A549 (cell line): ENCODE data around the gene SPG21. TPM values are rescaled to one million over a fixed set of nuclear protein-coding genes. Genes with fewer than 3 reads are reported as not detected.

Experiments used
- ATAC-seq, 2 experiments: fragments of 200-7000 bp in 1 of 2; fragments of >200 bp in 1 of 2; cut with Nextera tagmentation in 1 of 2; cut with Tn5 transposase in 1 of 2; 3 replicates each; pipeline versions ENCODE4 v1.8.0 to v1.9.1; 2018 to 2020; ENCODE audit warnings: mild to moderate bottlenecking in 1 of 2, moderate library complexity in 1 of 2
- CTCF ChIA-PET: fragments of 300-600 bp; sonication (Branson Sonifier 250); formaldehyde crosslinking; extraction: SDS; loops from one replicate; lab custom pipeline; 2021; ENCODE audit warnings: antibody characterized with exemption, inconsistent platforms; lab: Yijun Ruan, JAX
- POLR2A ChIA-PET: fragments of 350-600 bp; formaldehyde crosslinking; extraction: SDS; loops from one replicate; lab custom pipeline; 2021; ENCODE audit warnings: antibody characterized with exemption, inconsistent platforms; lab: Yijun Ruan, JAX
- DNase-seq, 2 experiments: peaks; one replicate each; pipeline versions ENCODE4 v3.0.0 to v3.0.0-alpha.2; 2011 to 2016; ENCODE audit warnings: low read depth in 1 of 2, low spot score in 1 of 2
- FAIRE-seq: peaks from 2 replicates; lab custom pipeline; 2011; peaks lifted over from hg19 to GRCh38; lab: Jason Lieb, UNC
- H3K27ac ChIP-seq, 2 experiments: fragments of >200 bp; sonication (Bioruptor Twin); formaldehyde crosslinking; 3 replicates each; pipeline ENCODE4 v1.5.1; 2016 to 2017
- H3K4me1 ChIP-seq: fragments of >200 bp; sonication (Bioruptor Twin); formaldehyde crosslinking; 3 replicates; pipeline ENCODE4 v1.6.1; 2016
- H3K4me2 ChIP-seq: fragments of >200 bp; sonication (Bioruptor Twin); formaldehyde crosslinking; 3 replicates; pipeline ENCODE4 v1.6.1; 2016
- H3K4me3 ChIP-seq: fragments of >200 bp; sonication (Bioruptor Twin); formaldehyde crosslinking; 3 replicates; pipeline ENCODE4 v1.5.1; 2016
- H3K9me3 ChIP-seq: fragments of >200 bp; sonication (Bioruptor Twin); formaldehyde crosslinking; 3 replicates; pipeline ENCODE4 v1.6.1; 2016
- CEBPB ChIP-seq, 2 experiments: fragments of >200 bp in 1 of 2; sonication (Bioruptor Twin) in 1 of 2; formaldehyde crosslinking in 1 of 2; IDR thresholded peaks; 2 replicates each; pipeline ENCODE4 v1.6.1; 2012 to 2016
- ESRRA ChIP-seq: fragments of 150-350 bp; IDR thresholded peaks from 2 replicates; pipeline ENCODE4 v1.6.1; 2014; ENCODE audit warnings: mild to moderate bottlenecking, low read length, borderline replicate concordance
- KDM5A ChIP-seq: fragments of 200-600 bp; sonication (generic); IDR thresholded peaks from 2 replicates; pipeline ENCODE4 v1.6.1; 2016; ENCODE audit warnings: antibody characterized with exemption, mild to moderate bottlenecking
- MYC ChIP-seq: IDR thresholded peaks from 2 replicates; pipeline ENCODE4 v1.6.1; 2012; ENCODE audit warnings: mild to moderate bottlenecking, inconsistent platforms, low read length, improper control_type of control experiment, borderline replicate concordance
- NPAS2 ChIP-seq: fragments of 250-450 bp; sonication (Bioruptor Pico); IDR thresholded peaks from 2 replicates; pipeline ENCODE4 v1.8.0; 2022; ENCODE audit warnings: mild to moderate bottlenecking, moderate library complexity, borderline replicate concordance
- POLR2A ChIP-seq: IDR thresholded peaks from 2 replicates; pipeline ENCODE4 v1.6.1; 2012; ENCODE audit warnings: mild to moderate bottlenecking, low read length
- POLR2AphosphoS2 ChIP-seq: conservative IDR thresholded peaks from 2 replicates; pipeline ENCODE4 v1.6.1; 2012; ENCODE audit warnings: low read length, improper control_type of control experiment, inconsistent platforms
- RARB ChIP-seq: fragments of 250-450 bp; sonication (Bioruptor Pico); IDR thresholded peaks from 2 replicates; pipeline ENCODE4 v1.8.0; 2021; ENCODE audit warnings: mild to moderate bottlenecking, moderate library complexity
- RCOR1 ChIP-seq: fragments of 150-350 bp; IDR thresholded peaks from 2 replicates; pipeline ENCODE4 v1.6.1; 2014; ENCODE audit warnings: antibody characterized with exemption, low read length, low read depth
- RFX5 ChIP-seq: fragments of 450-650 bp; IDR thresholded peaks from 2 replicates; pipeline ENCODE4 v1.7.1; 2014; ENCODE audit warnings: antibody characterized with exemption, mild to moderate bottlenecking, moderate library complexity
- RNF2 ChIP-seq: fragments of 200-600 bp; sonication (generic); IDR thresholded peaks from 2 replicates; pipeline ENCODE4 v1.6.1; 2016; ENCODE audit warnings: low read depth, mild to moderate bottlenecking, antibody characterized with exemption, moderate library complexity, borderline replicate concordance
- WGBS: methylation state at CpG from one replicate; pipeline ENCODE4 v1.1.6; 2017; ENCODE audit errors: missing lambda C conversion rate; 5-methylcytosine and 5-hydroxymethylcytosine counted together
- polyA plus RNA-seq, 4 experiments: library from polyadenylated mRNA; depleted of rRNA in 3 of 4; stranded (reverse); fragments of >200 nt; fragmentation: RNase III in 1 of 4; extraction: RNeasy Plus Mini Kit Qiagen cat#74134 plus additional on column Dnase treatment in 1 of 4; gene quantifications; 2 replicates in 3 of 4; 3 replicates in 1 of 4; pipeline ENCODE4 v1.2.3, GENCODE V29; 2011 to 2017
- TF ChIP-seq, protein P1 (sequence below): fragments of 250-450 bp; sonication (Bioruptor Pico); IDR thresholded peaks from 2 replicates; pipeline ENCODE4 v1.5.0; 2021; ENCODE audit warnings: mild to moderate bottlenecking, moderate library complexity, borderline replicate concordance
- TF ChIP-seq, protein P2 (sequence below): IDR thresholded peaks from 2 replicates; pipeline ENCODE4 v1.6.1; 2012
- TF ChIP-seq, protein P3 (sequence below): fragments of >200 bp; sonication (Bioruptor Twin); formaldehyde crosslinking; IDR thresholded peaks from 3 replicates; pipeline ENCODE4 v1.6.1; 2016
- TF ChIP-seq, protein P4 (sequence below): fragments of 200-600 bp; sonication (generic); IDR thresholded peaks from 2 replicates; pipeline ENCODE4 v1.6.1; 2016; ENCODE audit warnings: antibody characterized with exemption, mild to moderate bottlenecking, moderate library complexity
- TF ChIP-seq, protein P5 (sequence below): IDR thresholded peaks from 2 replicates; pipeline ENCODE4 v1.6.1; 2012; ENCODE audit warnings: low read depth, borderline replicate concordance
- TF ChIP-seq, protein P6 (sequence below): fragments of 250-450 bp; sonication (Bioruptor Pico); IDR thresholded peaks from 2 replicates; pipeline ENCODE4 v1.5.0; 2020; ENCODE audit warnings: low read depth, mild to moderate bottlenecking, moderate library complexity

SPG21 gene
- polyA plus RNA-seq, 2 of the 4 experiments (the other 2 are of a cell fraction): 117 to 155 TPM

DNA sequence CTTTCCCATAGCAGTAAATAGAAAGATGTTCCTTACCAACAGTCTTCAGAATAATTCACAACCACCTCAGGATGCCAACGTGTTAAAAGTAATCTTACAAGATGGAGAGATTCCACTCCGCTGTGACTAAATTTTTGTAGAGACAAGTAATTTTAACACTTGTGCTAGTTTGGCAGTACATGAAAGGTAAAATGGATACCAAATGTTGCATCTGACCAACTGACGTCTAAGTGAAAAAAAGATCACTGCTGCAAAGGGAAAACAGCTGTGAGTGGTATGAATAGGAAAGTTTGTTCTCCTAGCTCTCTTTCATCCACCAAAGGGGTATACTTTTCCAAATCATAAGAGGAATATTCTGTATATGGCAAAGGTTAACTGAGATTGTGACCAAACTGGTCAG lies 2.6 kb downstream of the SPG21 start:
- Histone ChIP-seq H3K4me3 (no peak overlapping the region), H3K4me2 (no peak overlapping the region), H3K27ac (no peak overlapping the region), H3K9me3 (no peaks in the 10 kb centered on the region), H3K4me1 (peaks cover 25% of the 10 kb centered on the region)
- DNase-seq (no peak), FAIRE-seq (no peak), ATAC-seq (no peak)
- CTCF ChIA-PET: interaction anchor here (0.9 to 2.1 kb wide), 4 partner anchors 47 to 129 kb away, joined by 3 to 5 read pairs (median 4); no protein-coding TSS in a partner anchor
- TF ChIP-seq, protein P1, sequence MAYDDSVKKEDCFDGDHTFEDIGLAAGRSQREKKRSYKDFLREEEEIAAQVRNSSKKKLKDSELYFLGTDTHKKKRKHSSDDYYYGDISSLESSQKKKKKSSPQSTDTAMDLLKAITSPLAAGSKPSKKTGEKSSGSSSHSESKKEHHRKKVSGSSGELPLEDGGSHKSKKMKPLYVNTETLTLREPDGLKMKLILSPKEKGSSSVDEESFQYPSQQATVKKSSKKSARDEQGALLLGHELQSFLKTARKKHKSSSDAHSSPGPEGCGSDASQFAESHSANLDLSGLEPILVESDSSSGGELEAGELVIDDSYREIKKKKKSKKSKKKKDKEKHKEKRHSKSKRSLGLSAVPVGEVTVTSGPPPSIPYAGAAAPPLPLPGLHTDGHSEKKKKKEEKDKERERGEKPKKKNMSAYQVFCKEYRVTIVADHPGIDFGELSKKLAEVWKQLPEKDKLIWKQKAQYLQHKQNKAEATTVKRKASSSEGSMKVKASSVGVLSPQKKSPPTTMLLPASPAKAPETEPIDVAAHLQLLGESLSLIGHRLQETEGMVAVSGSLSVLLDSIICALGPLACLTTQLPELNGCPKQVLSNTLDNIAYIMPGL (CRISPR knock-in tag): no peak
- TF ChIP-seq RCOR1 (no peak), CEBPB (IDR thresholded peaks at IDR 0.05) (no peak), POLR2AphosphoS2 (no peak), RARB (CRISPR knock-in tag) (no peak), MYC (no peak), POLR2A (no peak), KDM5A (no peak), NPAS2 (CRISPR knock-in tag) (no peak), RFX5 (no peak), RNF2 (no peak), ESRRA (no peak)
- TF ChIP-seq, protein P2, sequence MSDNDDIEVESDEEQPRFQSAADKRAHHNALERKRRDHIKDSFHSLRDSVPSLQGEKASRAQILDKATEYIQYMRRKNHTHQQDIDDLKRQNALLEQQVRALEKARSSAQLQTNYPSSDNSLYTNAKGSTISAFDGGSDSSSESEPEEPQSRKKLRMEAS: no peak
- TF ChIP-seq, protein P3, sequence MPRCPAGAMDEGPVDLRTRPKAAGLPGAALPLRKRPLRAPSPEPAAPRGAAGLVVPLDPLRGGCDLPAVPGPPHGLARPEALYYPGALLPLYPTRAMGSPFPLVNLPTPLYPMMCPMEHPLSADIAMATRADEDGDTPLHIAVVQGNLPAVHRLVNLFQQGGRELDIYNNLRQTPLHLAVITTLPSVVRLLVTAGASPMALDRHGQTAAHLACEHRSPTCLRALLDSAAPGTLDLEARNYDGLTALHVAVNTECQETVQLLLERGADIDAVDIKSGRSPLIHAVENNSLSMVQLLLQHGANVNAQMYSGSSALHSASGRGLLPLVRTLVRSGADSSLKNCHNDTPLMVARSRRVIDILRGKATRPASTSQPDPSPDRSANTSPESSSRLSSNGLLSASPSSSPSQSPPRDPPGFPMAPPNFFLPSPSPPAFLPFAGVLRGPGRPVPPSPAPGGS: no peak
- TF ChIP-seq, protein P4, sequence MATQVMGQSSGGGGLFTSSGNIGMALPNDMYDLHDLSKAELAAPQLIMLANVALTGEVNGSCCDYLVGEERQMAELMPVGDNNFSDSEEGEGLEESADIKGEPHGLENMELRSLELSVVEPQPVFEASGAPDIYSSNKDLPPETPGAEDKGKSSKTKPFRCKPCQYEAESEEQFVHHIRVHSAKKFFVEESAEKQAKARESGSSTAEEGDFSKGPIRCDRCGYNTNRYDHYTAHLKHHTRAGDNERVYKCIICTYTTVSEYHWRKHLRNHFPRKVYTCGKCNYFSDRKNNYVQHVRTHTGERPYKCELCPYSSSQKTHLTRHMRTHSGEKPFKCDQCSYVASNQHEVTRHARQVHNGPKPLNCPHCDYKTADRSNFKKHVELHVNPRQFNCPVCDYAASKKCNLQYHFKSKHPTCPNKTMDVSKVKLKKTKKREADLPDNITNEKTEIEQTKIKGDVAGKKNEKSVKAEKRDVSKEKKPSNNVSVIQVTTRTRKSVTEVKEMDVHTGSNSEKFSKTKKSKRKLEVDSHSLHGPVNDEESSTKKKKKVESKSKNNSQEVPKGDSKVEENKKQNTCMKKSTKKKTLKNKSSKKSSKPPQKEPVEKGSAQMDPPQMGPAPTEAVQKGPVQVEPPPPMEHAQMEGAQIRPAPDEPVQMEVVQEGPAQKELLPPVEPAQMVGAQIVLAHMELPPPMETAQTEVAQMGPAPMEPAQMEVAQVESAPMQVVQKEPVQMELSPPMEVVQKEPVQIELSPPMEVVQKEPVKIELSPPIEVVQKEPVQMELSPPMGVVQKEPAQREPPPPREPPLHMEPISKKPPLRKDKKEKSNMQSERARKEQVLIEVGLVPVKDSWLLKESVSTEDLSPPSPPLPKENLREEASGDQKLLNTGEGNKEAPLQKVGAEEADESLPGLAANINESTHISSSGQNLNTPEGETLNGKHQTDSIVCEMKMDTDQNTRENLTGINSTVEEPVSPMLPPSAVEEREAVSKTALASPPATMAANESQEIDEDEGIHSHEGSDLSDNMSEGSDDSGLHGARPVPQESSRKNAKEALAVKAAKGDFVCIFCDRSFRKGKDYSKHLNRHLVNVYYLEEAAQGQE: no peak
- TF ChIP-seq, protein P5, sequence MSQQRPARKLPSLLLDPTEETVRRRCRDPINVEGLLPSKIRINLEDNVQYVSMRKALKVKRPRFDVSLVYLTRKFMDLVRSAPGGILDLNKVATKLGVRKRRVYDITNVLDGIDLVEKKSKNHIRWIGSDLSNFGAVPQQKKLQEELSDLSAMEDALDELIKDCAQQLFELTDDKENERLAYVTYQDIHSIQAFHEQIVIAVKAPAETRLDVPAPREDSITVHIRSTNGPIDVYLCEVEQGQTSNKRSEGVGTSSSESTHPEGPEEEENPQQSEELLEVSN: no peak
- TF ChIP-seq, protein P6, sequence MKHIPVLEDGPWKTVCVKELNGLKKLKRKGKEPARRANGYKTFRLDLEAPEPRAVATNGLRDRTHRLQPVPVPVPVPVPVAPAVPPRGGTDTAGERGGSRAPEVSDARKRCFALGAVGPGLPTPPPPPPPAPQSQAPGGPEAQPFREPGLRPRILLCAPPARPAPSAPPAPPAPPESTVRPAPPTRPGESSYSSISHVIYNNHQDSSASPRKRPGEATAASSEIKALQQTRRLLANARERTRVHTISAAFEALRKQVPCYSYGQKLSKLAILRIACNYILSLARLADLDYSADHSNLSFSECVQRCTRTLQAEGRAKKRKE (CRISPR knock-in tag): no peak
- POLR2A ChIA-PET: no interaction called here
- WGBS: 75% methylated on average over 3 of the region's 3 CpGs
